IMR-90 (cell line): Measurements from ENCODE around the gene NEDD4L. TPM values are rescaled to one million over a fixed set of nuclear protein-coding genes. Genes with fewer than 3 reads are reported as not detected.

Experiments used
- ATAC-seq: fragments of 200-7000 bp; cut with Tn5 transposase; 2 replicates; pipeline ENCODE4 v1.9.1; 2020; ENCODE audit warnings: low read depth, mild to moderate bottlenecking, moderate library complexity
- BruUV-seq: library from RNA; stranded (reverse); fragments of 400-500 nt; replicated peaks from 2 replicates; lab custom pipeline; 2021; lab: Mats Ljungman, UMichigan
- CTCF ChIA-PET: fragments of 300-600 bp; formaldehyde crosslinking; extraction: SDS; loops from one replicate; lab custom pipeline; 2021; ENCODE audit warnings: antibody characterized with exemption; lab: Yijun Ruan, JAX
- POLR2A ChIA-PET: fragments of 300-600 bp; sonication (Branson Sonifier 250); formaldehyde crosslinking; loops from one replicate; lab custom pipeline; 2022; ENCODE audit warnings: antibody characterized with exemption; ENCODE audit not compliant: unreplicated experiment; lab: Charles Lee
- DNase-seq: peaks from one replicate; pipeline ENCODE4 v3.0.0; 2013
- H2AFZ ChIP-seq: replicated peaks from 2 replicates; pipeline ENCODE3; 2013; ENCODE audit warnings: low read length, mild to moderate bottlenecking; ENCODE audit not compliant: poor library complexity
- H2AK5ac ChIP-seq: 2 replicates; pipeline ENCODE4 v1.6.1; 2013; ENCODE audit warnings: low read depth, low read length, inconsistent platforms
- H2AK9ac ChIP-seq: replicated peaks from 2 replicates; pipeline ENCODE3; 2013; ENCODE audit warnings: mild to moderate bottlenecking, low read depth, low read length, moderate library complexity; ENCODE audit not compliant: poor library complexity
- H2BK120ac ChIP-seq: 2 replicates; pipeline ENCODE4 v1.6.1; 2013; ENCODE audit warnings: low read depth, low read length, inconsistent platforms
- H2BK15ac ChIP-seq: 3 replicates; pipeline ENCODE4 v1.6.1; 2013; ENCODE audit warnings: low read depth, low read length, inconsistent platforms
- H2BK20ac ChIP-seq: 2 replicates; pipeline ENCODE4 v1.6.1; 2013; ENCODE audit warnings: low read depth, mild to moderate bottlenecking, inconsistent platforms, low read length, moderate library complexity
- H2BK5ac ChIP-seq: 2 replicates; pipeline ENCODE4 v1.6.1; 2013; ENCODE audit warnings: mild to moderate bottlenecking, low read depth, low read length, inconsistent platforms; ENCODE audit not compliant: poor library complexity, severe bottlenecking
- H3K14ac ChIP-seq: replicated peaks from 2 replicates; pipeline ENCODE4 v1.6.1; 2013; ENCODE audit warnings: low read depth, low read length, inconsistent platforms
- H3K18ac ChIP-seq: 2 replicates; pipeline ENCODE4 v1.6.1; 2013; ENCODE audit warnings: low read depth, low read length, control low read depth
- H3K23ac ChIP-seq: 2 replicates; pipeline ENCODE4 v1.6.1; 2013; ENCODE audit warnings: low read depth, low read length, inconsistent platforms
- H3K27ac ChIP-seq: 2 replicates; pipeline ENCODE4 v1.5.1; 2013; ENCODE audit warnings: mild to moderate bottlenecking, control low read depth, low read length; ENCODE audit not compliant: insufficient read depth
- H3K27me3 ChIP-seq: 2 replicates; pipeline ENCODE4 v1.6.1; 2013; ENCODE audit warnings: low read length; ENCODE audit not compliant: control insufficient read depth, insufficient read depth
- H3K36me3 ChIP-seq: 2 replicates; pipeline ENCODE4 v1.6.1; 2013; ENCODE audit warnings: low read length, mixed read lengths; ENCODE audit not compliant: control insufficient read depth, insufficient read depth
- H3K4ac ChIP-seq: 2 replicates; pipeline ENCODE4 v1.6.1; 2013; ENCODE audit warnings: low read depth, low read length, inconsistent platforms
- H3K4me1 ChIP-seq: 2 replicates; pipeline ENCODE4 v1.6.1; 2013; ENCODE audit warnings: low read length, mixed read lengths; ENCODE audit not compliant: control insufficient read depth, insufficient read depth
- H3K4me2 ChIP-seq: 2 replicates; pipeline ENCODE4 v1.6.1; 2013; ENCODE audit warnings: low read depth, mild to moderate bottlenecking, control low read depth, low read length, moderate library complexity
- H3K4me3 ChIP-seq: 2 replicates; pipeline ENCODE4 v1.5.1; 2013; ENCODE audit warnings: low read depth, mild to moderate bottlenecking, control low read depth, low read length, moderate library complexity; ENCODE audit not compliant: insufficient read depth
- H3K56ac ChIP-seq: 2 replicates; pipeline ENCODE4 v1.6.1; 2013; ENCODE audit warnings: low read length, inconsistent platforms; ENCODE audit not compliant: insufficient read depth; ENCODE audit errors: extremely low read depth
- H3K79me1 ChIP-seq, 2 experiments: 2 replicates each; pipeline ENCODE4 v1.6.1; 2013; ENCODE audit warnings: low read length in 2 of 2, inconsistent platforms in 1 of 2, low read depth in 1 of 2
- H3K9ac ChIP-seq: 2 replicates; pipeline ENCODE4 v1.6.1; 2013; ENCODE audit warnings: low read depth, low read length, control low read depth
- H3K9me1 ChIP-seq: 2 replicates; pipeline ENCODE4 v1.6.1; 2013; ENCODE audit warnings: low read length, inconsistent platforms; ENCODE audit not compliant: insufficient read depth
- H3K9me3 ChIP-seq: 2 replicates; pipeline ENCODE4 v1.6.1; 2013; ENCODE audit warnings: low read length; ENCODE audit not compliant: control insufficient read depth, insufficient read depth
- H4K20me1 ChIP-seq: 2 replicates; pipeline ENCODE4 v1.6.1; 2013; ENCODE audit warnings: low read length, inconsistent platforms; ENCODE audit not compliant: insufficient read depth
- H4K5ac ChIP-seq: 2 replicates; pipeline ENCODE4 v1.6.1; 2013; ENCODE audit warnings: mild to moderate bottlenecking, low read depth, low read length, control low read depth
- H4K8ac ChIP-seq, 2 experiments: 2 replicates each; pipeline ENCODE4 v1.6.1; 2013; ENCODE audit warnings: low read depth in 2 of 2, low read length in 2 of 2, control low read depth in 1 of 2, inconsistent platforms in 1 of 2
- H4K91ac ChIP-seq: 2 replicates; pipeline ENCODE4 v1.6.1; 2013; ENCODE audit warnings: low read depth, low read length, inconsistent platforms; ENCODE audit not compliant: insufficient read depth
- CEBPB ChIP-seq: IDR thresholded peaks from 2 replicates; pipeline ENCODE4 v1.6.1; 2012; ENCODE audit warnings: low read depth, low read length, improper control_type of control experiment
- POLR2A ChIP-seq: IDR thresholded peaks from 2 replicates; pipeline ENCODE4 v1.6.1; 2012; ENCODE audit warnings: mild to moderate bottlenecking, low read depth, low read length
- RFX5 ChIP-seq: IDR thresholded peaks from 2 replicates; pipeline ENCODE4 v1.8.0; 2012; ENCODE audit warnings: low read depth, mild to moderate bottlenecking, low read length, moderate library complexity
- SMC3 ChIP-seq: fragments of 150-350 bp; IDR thresholded peaks from 2 replicates; pipeline ENCODE4 v1.6.1; 2016; ENCODE audit warnings: low read depth, mild to moderate bottlenecking, antibody characterized with exemption, low read length, moderate library complexity
- WGBS, 2 experiments: methylation state at CpG; one replicate each; pipeline versions ENCODE4 v1.1.5 to v1.1.7; 2013; ENCODE audit warnings: missing lambda C conversion rate in 2 of 2; ENCODE audit not compliant: insufficient read length in 1 of 2; ENCODE audit errors: extremely low coverage in 2 of 2; 5-methylcytosine and 5-hydroxymethylcytosine counted together
- dilution Hi-C: fragments of 300-500 bp; cut with HindIII; formaldehyde crosslinking; loops from one replicate; pipeline ENCODE4 v1.14.3; 2018; ENCODE audit warnings: low sequenced_read_pairs; ENCODE audit not compliant: unreplicated experiment
- in situ Hi-C: fragments of 300-500 bp; cut with MboI; formaldehyde crosslinking; loops from 3 replicates; pipeline ENCODE4 v1.14.3; 2019; ENCODE audit warnings: low sequenced_read_pairs, inconsistent platforms, mixed read lengths
- intact Hi-C: fragments of 100-400 bp; cut with micrococcal nuclease; formaldehyde crosslinking; loops from 2 replicates; pipeline ENCODE4 v1.10.0; 2022
- polyA plus RNA-seq, 3 experiments: library from polyadenylated mRNA; depleted of rRNA; stranded (reverse); fragments of >200 nt; gene quantifications; 2 replicates each; pipeline ENCODE4 v1.2.3, GENCODE V29; 2012; ENCODE audit warnings: low replicate concordance in 1 of 3
- total RNA-seq: library from RNA; depleted of rRNA; stranded (reverse); fragments of >200 nt; gene quantifications from 2 replicates; pipeline ENCODE4 v1.2.3, GENCODE V29; 2012
- TF ChIP-seq, protein P1 (sequence below): conservative IDR thresholded peaks from 2 replicates; pipeline ENCODE4 v1.5.1; 2012; ENCODE audit warnings: mild to moderate bottlenecking, low read depth, low read length, improper control_type of control experiment

NEDD4L gene
- total and polyA plus RNA-seq, 2 of the 4 experiments (the other 2 are of a cell fraction) = 10.0 to 10.9 TPM

DNA sequence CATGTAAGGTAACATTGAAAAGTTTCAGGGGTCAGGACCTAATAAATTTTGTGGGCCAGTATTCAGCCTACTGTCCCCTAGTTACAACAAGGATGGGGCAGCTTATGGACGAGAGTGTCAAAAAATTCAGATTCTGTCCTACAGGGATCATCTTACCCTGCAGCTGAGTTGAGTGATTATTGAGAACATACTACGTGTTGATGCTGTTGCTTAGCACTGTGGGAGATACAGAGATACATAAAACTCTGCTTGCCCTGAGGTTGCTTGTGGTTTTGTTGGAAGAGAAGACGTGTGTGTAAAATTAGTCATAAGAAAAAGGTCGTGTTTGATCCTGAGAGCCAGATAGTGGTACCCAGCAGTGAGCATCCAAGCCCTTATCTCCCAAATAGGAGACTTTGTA is 253.2 kb downstream of the NEDD4L start:
- H2BK20ac ChIP-seq = no peak overlapping the region
- H4K91ac ChIP-seq = no peak overlapping the region
- no peak overlapping the region for H4K8ac ChIP-seq
- no peak overlapping the region for H3K4me3 ChIP-seq
- H3K27ac ChIP-seq = no peak overlapping the region
- no peak overlapping the region for H2BK120ac ChIP-seq
- peaks cover 4% of the 10 kb centered on the region for H3K27me3 ChIP-seq
- peaks cover 6% of the 10 kb centered on the region for H3K4me1 ChIP-seq
- H3K9ac ChIP-seq = no peak overlapping the region
- no peak overlapping the region for H3K18ac ChIP-seq
- no peak overlapping the region for H3K56ac ChIP-seq
- no peak overlapping the region for H3K4ac ChIP-seq
- no peaks in the 10 kb centered on the region for H3K9me1 ChIP-seq
- H2AK5ac ChIP-seq = no peak overlapping the region
- H3K14ac ChIP-seq = no peak overlapping the region
- H4K20me1 ChIP-seq = no peaks in the 10 kb centered on the region
- no peak overlapping the region for H2BK5ac ChIP-seq
- no CpG with 5 or more reads among the region's 4 CpGs for WGBS, 2 experiments
- POLR2A ChIA-PET = no interaction called here
- dilution Hi-C loops = no loop called here
- H3K79me1 ChIP-seq = no peaks in the 10 kb centered on the region
- H3K9me3 ChIP-seq = no peaks in the 10 kb centered on the region
- no peaks in the 10 kb centered on the region for H3K36me3 ChIP-seq
- no peak for TF ChIP-seq SMC3
- TF ChIP-seq CEBPB = no peak
- TF ChIP-seq, protein P1, sequence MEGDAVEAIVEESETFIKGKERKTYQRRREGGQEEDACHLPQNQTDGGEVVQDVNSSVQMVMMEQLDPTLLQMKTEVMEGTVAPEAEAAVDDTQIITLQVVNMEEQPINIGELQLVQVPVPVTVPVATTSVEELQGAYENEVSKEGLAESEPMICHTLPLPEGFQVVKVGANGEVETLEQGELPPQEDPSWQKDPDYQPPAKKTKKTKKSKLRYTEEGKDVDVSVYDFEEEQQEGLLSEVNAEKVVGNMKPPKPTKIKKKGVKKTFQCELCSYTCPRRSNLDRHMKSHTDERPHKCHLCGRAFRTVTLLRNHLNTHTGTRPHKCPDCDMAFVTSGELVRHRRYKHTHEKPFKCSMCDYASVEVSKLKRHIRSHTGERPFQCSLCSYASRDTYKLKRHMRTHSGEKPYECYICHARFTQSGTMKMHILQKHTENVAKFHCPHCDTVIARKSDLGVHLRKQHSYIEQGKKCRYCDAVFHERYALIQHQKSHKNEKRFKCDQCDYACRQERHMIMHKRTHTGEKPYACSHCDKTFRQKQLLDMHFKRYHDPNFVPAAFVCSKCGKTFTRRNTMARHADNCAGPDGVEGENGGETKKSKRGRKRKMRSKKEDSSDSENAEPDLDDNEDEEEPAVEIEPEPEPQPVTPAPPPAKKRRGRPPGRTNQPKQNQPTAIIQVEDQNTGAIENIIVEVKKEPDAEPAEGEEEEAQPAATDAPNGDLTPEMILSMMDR = no peak
- TF ChIP-seq RFX5 = no peak
- TF ChIP-seq POLR2A = no peak
- intact Hi-C loops = no loop called here
- ATAC-seq (peak; percentile 40), DNase-seq (peak; percentile 74)
- BruUV-seq = no TSS peak
- H3K4me2 ChIP-seq = no peak overlapping the region
- H3K23ac ChIP-seq = no peak overlapping the region
- H2BK15ac ChIP-seq = no peak overlapping the region
- no peak overlapping the region for H4K5ac ChIP-seq
- in situ Hi-C loops = no loop called here
- no peak overlapping the region for H2AK9ac ChIP-seq
- no peak overlapping the region for H2AFZ ChIP-seq
- CTCF ChIA-PET = no interaction called here
